KOPT-K1 (cell line): ENCODE results near the gene TP53TG3E.
"Not testable (repeated sequence)": the region's sequence is repeated elsewhere in the genome, so short reads cannot be mapped to it uniquely, and the experiment has no call there.

Experiments
- H3K27ac ChIP-seq: fragments of 200-600 bp; sonication (generic); 2 replicates; pipeline ENCODE4 v1.5.1; 2016; ENCODE audit warnings: antibody characterized with exemption, mild to moderate bottlenecking, low read depth, low read length; ENCODE audit not compliant: poor library complexity, severe bottlenecking
- H3K36me3 ChIP-seq: fragments of 200-600 bp; sonication (generic); 2 replicates; pipeline ENCODE4 v1.5.1; 2017; ENCODE audit warnings: antibody characterized with exemption, mild to moderate bottlenecking, low read length, moderate library complexity; ENCODE audit not compliant: insufficient read depth
- H3K9me3 ChIP-seq: fragments of 200-600 bp; sonication (generic); 2 replicates; pipeline ENCODE4 v1.5.1; 2017; ENCODE audit warnings: antibody characterized with exemption, low read length, mild to moderate bottlenecking; ENCODE audit not compliant: insufficient read depth, poor library complexity, severe bottlenecking

The TP53TG3E gene, protein sequence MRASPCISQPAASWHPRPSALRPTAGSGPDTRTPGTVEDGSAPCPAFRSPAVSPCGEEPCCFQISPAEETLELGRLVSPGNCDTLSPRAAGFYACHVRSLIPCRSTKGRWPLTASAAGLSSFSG

DNA sequence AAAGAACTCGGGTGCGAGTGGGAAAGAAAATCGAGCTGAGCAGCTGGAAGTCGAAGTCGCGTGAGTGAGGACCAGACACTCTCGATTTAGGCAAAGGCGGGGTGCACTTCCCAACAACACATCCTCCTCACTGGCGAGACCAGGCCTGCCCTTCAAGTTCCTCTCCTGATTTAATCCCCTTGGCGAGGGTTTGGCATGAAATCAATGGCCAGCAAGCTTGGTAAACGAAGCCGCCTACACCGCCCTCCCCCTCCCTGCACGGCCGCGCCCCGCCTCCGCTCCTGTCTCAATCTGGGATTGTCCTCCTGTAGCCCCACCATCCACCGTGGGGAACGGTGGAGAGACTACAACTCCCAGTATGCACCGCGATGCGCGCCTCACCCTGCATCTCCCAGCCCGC, at the start of gene TP53TG3E:
TSS of gene TP53TG3E (plus strand) at position 301 of the 400 bp plus-strand sequence. CDS start at position 369, 68 bp downstream.
- H3K27ac ChIP-seq, H3K36me3 ChIP-seq, H3K9me3 ChIP-seq: not testable (repeated sequence)

DNA sequence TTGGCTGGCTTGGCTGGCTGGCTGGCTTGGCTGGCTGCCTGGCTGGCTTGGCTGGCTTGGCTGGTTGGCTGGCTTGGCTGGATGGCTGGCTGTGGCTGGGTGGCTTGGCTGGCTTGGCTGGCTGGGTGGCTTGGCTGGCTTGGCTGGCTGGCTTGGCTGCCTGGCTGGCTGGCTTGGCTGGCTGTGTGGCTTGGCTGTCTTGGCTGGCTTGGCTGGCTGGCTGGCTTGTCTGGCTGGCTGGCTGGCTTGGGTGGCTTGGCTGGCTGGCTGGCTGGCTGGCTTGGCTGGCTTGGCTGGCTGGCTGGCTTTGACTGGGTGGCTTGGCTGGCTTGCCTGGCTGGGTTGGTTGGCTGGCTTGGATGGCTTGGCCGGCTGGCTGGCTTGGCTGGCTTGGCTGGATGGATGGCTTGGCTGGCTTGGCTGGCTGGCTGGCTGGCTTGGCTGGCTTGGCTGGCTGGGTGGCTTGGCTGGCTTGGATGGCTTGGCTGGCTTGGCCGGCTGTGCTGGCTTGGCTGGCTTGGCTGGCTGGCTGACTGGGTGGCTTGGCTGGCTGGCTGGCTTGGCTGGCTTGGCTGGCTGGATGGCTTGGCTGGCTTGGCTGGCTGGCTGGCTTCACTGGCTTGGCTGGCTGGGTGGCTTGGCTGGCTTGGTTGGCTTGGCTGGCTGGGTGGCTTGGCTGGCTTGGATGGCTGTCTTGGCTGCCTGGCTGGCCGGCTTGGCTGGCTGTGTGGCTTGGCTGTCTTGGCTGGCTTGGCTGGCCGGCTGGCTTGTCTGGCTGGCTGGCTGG, 32.3 kb downstream of the TP53TG3E start:
- H3K27ac ChIP-seq, H3K36me3 ChIP-seq: not testable (repeated sequence)
- H3K9me3 ChIP-seq = peaks cover 29% of the 10 kb centered on the region

DNA sequence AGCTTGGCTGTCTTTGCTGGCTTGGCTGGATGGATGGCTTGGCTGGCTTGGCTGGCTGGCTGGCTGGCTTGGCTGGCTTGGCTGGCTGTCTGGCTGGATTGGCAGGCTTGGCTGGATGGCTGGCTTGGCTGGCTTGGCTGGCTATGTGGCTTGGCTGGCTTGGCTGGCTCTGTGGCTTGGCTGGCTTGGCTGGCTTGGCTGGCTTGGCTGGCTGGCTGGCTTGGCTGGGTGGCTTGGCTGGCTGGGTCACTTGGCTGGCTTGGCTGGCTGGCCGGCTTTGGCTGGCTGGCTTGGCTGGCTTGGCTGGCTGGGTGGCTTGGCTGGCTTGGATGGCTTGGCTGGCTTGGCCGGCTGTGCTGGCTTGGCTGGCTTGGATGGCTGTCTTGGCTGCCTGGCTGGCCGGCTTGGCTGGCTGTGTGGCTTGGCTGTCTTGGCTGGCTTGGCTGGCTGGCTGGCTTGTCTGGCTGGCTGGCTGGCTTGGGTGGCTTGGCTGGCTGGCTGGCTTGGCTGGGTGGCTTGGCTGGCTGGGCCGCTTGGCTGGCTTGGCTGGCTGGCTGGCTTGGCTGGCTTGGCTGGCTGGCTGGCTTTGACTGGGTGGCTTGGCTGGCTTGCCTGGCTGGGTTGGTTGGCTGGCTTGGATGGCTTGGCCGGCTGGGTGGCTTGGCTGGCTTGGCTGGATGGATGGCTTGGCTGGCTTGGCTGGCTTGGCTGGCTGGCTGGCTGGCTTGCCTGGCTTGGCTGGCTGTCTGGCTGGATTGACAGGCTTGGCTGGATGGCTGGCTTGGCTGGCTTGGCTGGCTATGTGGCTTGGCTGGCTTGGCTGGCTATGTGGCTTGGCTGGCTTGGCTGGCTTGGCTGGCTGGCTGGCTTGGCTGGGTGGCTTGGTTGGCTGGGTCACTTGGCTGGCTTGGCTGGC, 33.8 kb downstream of the TP53TG3E start:
- not testable (repeated sequence) for H3K27ac ChIP-seq, H3K36me3 ChIP-seq
- H3K9me3 ChIP-seq = peaks cover 29% of the 10 kb centered on the region

DNA sequence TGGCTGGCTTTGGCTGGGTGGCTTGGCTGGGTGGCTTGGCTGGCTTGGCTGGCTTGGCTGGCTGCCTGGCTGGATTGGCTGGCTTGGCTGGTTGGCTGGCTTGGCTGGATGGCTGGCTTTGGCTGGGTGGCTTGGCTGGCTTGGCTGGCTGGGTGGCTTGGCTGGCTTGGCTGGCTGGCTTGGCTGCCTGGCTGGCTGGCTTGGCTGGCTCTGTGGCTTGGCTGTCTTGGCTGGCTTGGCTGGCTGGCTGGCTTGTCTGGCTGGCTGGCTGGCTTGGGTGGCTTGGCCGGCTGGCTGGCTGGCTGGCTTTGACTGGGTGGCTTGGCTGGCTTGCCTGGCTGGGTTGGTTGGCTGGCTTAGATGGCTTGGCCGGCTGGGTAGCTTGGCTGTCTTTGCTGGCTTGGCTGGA, 34.4 kb downstream of the TP53TG3E start:
- H3K27ac ChIP-seq, H3K36me3 ChIP-seq: not testable (repeated sequence)
- H3K9me3 ChIP-seq = peaks cover 29% of the 10 kb centered on the region

DNA sequence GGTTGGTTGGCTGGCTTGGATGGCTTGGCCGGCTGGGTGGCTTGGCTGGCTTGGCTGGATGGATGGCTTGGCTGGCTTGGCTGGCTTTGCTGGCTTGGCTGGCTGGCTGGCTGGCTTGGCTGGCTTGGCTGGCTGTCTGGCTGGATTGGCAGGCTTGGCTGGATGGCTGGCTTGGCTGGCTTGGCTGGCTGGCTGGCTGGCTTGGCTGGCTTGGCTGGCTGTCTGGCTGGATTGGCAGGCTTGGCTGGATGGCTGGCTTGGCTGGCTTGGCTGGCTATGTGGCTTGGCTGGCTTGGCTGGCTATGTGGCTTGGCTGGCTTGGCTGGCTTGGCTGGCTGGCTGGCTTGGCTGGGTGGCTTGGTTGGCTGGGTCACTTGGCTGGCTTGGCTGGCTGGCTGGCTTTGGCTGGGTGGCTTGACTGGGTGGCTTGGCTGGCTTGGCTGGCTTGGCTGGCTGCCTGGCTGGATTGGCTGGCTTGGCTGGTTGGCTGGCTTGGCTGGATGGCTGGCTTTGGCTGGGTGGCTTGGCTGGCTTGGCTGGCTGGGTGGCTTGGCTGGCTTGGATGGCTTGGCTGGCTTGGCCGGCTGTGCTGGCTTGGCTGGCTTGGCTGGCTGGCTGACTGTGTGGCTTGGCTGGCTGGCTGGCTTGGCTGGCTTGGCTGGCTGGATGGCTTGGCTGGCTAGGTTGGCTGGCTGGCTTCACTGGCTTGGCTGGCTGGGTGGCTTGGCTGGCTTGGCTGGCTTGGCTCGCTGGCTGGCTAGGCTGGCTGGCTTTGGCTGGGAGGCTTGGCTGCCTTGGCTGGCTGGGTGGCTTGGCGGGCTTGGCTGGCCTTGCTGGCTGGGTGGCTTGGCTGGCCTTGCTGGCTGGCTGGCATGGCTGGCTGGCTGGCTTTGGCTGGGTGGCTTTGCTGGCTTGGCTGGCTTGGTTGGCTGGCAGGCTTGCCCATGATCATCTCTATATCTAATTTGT, 35.3 kb downstream of the TP53TG3E start:
- H3K36me3 ChIP-seq, H3K27ac ChIP-seq: not testable (repeated sequence)
- peaks cover 29% of the 10 kb centered on the region for H3K9me3 ChIP-seq
